GM11168 (cell line): ENCODE measurements around the gene SEMA6B.
"Not testable (repeated sequence)": the region's sequence is repeated elsewhere in the genome, so short reads cannot be mapped to it uniquely, and the experiment has no call there.

Experiments used
- in situ Hi-C: fragments of 300-500 bp; cut with MboI; formaldehyde crosslinking; loops from one replicate; pipeline ENCODE4 v1.12.0; 2022; ENCODE audit warnings: low sequenced_read_pairs; ENCODE audit not compliant: unreplicated experiment

Gene SEMA6B, protein sequence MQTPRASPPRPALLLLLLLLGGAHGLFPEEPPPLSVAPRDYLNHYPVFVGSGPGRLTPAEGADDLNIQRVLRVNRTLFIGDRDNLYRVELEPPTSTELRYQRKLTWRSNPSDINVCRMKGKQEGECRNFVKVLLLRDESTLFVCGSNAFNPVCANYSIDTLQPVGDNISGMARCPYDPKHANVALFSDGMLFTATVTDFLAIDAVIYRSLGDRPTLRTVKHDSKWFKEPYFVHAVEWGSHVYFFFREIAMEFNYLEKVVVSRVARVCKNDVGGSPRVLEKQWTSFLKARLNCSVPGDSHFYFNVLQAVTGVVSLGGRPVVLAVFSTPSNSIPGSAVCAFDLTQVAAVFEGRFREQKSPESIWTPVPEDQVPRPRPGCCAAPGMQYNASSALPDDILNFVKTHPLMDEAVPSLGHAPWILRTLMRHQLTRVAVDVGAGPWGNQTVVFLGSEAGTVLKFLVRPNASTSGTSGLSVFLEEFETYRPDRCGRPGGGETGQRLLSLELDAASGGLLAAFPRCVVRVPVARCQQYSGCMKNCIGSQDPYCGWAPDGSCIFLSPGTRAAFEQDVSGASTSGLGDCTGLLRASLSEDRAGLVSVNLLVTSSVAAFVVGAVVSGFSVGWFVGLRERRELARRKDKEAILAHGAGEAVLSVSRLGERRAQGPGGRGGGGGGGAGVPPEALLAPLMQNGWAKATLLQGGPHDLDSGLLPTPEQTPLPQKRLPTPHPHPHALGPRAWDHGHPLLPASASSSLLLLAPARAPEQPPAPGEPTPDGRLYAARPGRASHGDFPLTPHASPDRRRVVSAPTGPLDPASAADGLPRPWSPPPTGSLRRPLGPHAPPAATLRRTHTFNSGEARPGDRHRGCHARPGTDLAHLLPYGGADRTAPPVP

DNA sequence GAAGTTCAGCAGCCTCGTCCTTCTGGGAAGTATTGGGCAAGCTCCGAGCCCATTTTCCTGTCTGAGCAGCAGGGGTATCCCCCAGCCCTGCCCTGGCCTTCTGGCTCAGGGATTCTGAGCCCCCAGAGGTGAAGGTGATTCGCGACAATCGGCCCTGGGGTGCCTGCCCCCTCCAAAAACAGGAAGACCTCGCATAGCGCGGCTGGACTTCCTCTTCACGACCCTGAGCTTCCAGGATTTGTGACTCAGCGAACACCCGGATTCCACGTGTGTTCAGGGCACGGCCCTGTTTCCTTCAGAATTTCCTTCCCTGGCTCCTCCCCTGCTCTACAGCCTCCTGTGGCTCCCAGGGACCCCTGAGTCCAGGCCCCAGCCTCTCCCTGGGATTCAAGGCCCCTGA lies at the start of gene SEMA6B:
Gene SEMA6B, minus strand, starts transcription at position 116 of the 400 bp plus-strand sequence. CDS start 1,227 bp downstream, outside the sequence.
- in situ Hi-C loops, result no loop called here

DNA sequence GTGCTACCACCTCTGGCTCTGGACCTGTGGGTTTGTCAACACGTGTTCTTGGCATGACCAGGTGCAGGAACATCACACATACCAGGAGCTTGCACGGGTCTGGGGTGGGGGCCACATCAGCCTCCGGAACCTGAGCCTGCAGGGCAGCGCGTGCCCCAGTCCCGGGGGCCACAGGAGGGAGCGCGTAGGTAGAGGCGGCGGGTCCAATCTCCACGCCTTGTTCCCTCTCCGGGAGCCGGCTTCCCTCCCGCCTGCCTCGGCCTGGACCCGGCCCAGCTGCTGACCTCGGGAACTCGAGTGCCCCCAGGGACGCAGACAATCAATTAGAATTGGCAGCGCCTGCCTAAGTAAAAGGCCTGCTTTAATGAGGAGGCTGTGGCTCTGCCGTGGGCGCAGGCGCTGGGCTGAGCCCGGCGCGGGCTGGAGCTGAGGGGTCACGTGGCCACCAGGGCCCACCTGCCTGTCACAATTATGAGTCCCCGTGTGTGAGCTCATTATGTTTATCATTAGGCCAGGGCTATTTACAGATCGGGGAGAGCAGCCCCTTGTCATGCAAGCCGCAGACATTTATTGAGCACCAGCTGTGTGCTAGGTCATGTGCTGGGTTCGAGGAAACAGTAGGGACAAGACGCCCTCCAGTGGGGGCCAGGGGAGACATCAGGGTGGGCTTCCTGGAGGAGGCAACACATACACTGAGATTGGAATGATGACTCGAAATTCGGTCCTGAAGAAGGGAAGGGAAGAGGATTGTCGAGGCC lies 47.6 kb upstream of the SEMA6B start:
- in situ Hi-C loops, result no loop called here

DNA sequence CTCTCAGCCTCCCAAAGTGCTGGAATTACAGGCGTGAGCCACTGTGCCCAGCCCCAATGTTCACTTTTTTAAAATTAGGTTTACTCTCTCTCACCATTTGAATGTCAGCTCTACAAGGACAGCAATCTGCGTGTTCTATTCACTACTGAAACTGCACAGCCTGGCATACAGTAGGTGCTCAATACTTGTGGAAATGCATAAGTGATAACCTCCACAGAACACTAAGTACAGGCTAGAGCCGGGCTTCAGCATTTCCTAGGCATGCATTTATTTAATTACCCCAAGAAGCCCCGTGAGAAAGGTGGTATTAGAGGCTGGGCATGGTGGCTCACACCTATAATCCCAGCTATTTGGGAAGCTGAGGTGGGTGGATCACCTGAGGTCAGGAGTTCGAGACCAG lies 46.7 kb upstream of the SEMA6B start:
- in situ Hi-C loops, result no loop called here

DNA sequence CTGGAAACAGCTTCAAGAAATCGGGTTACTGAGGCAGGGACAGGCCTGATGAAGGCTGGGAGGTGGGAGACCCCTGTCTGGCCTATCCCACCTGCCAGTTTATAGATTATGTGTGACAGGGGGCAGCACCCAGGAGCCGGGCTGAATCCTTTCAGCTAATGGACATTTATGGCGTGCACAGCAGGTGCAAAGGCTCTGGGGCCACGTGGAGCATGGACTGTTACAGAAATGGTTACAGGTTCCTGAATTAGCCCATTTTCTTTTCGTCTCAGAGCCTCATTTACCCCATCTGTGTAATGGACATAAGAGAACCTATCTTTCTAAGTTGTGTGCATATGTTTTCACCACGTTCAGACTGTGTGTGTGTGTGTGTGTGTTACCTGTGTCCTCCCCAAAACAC lies 45.4 kb upstream of the SEMA6B start:
- in situ Hi-C loops, result no loop called here

DNA sequence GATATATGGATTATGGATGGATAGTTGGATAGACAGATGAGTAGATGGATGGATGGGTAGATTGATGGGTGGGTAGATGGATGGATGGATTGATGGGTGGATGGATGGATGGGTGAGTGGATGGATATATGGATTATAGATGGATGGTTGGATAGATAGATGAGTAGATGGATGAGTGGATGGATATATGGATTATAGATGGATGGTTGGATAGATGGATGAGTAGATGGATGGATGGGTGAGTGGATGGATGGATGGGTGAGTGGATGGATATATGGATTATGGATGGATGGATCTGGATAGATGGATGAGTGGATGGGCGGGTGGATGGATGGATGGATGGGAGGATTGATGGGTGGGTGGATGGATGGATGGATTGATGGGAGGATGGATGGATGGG lies 43.4 kb upstream of the SEMA6B start:
- in situ Hi-C loops, result no loop called here

DNA sequence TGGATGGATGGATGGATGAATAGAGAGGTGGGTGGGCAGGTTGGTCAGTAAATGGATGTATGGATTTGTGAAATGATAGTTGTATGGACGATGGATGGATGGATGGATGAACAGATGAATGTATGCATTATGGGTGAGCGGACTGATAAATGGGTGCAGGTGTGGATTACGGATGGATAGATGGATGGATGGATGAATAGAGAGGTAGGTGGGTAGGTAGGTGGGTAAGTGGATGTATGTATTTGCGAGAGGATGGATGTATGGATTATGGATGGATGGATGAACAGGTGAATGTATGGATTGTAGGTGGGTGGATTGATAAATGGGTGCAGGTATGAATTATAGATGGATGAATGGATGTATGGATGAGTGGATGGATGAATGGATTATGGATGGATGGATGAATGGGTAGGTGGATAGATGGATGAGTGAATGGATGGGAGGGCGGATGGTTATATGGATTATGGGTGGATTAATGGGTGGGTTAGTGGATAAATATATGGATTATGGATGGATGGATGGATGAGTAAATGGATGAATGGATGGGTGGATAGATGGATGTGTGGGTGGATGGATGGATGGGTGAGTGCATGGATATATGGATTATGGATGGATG lies 42.8 kb upstream of the SEMA6B start:
- in situ Hi-C loops, result no loop called here

DNA sequence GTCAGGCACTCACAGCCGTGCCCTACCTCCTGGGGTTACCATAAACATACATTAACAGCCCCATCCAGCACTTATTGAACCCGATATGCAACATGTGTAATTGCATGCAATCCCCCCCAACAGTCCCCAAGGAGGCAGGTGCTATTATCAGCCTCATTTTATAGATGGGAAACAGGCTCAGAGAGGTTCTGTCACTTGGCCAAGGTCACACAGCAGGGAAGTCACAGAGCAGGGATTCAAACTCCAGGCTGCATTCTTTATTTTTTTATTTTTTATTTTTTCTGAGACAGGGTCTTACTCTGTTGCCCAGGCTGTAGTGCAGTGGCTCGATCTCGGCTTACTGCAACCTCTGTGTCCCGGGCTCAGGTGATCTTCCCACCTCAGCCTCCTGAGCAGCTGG lies 41.4 kb upstream of the SEMA6B start:
- in situ Hi-C loops, result no loop called here

DNA sequence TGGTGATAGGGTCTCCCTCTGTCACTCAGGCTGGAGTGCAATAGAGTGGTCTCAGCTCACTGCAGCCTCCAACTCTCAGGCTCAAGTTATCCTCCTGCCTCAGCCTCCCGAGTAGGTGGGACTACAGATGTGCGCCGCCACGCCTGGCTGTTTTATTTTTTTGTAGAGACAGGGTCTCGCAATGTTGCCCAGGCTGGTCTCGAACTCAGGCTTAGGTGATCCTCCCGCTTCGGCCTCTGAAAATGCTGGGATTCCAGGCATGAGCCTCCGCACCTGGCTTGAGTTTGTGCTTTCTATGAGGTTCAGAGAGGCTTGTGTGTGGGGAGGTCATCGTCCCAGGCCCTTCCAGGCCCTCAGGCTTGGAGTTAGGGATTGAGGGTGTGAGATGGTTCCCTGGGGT lies 40.6 kb upstream of the SEMA6B start:
- in situ Hi-C loops, result no loop called here

DNA sequence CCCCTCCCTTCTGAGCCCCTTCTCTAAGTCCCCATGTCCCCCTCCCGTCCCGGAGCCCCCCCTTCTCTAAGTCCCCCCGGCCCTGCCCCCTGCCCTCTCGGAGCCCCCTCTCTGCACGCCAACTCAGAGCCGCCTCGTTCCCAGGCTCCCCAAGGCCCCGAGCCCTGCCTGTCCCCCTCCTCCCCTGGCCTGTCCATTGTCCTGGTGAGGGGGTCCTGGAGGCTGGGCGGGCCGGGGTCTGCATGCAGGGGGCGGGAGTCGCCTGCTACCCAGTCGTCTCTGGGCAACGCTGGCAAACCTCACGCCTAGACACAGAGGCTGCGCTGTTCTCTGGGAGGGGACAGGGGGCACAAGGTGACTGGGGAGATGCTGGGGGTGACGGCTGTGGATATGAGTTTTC lies 39.2 kb upstream of the SEMA6B start:
- in situ Hi-C loops, result no loop called here

DNA sequence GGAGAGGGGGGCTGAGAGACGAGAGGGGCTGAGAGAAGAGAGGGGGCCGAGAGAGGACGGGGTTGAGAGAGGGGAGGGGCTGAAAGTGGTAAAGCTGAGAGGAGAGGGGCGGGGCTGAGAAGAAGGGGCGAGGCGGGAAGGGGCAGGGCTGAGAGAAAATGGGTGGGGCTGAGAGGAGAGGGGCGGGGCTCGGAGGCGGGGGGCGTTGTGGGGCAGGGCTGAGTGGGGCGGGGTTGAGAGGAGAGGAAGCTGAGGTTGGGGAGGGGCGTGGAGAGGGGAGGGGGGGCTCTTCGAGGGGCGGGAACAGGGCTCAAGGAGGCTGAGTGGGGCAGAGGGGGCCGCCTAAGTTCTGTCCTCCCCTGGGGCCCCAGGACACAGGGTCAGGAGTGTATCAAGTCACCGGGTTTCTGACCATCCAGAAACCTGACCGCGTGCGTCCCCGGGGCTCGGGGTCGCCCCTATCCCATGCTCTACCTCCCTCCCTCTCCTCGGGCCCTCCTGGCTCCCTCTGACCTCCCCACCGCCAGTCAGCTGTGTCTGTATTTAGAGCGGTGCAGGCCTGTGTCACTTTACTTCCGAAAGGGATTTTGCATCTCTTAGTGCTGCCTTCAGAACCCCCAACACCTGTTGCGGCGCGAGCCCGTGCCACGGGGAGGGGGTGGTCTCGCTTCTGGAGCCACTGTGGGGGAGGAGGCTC lies 38.6 kb upstream of the SEMA6B start:
- in situ Hi-C loops, result no loop called here

DNA sequence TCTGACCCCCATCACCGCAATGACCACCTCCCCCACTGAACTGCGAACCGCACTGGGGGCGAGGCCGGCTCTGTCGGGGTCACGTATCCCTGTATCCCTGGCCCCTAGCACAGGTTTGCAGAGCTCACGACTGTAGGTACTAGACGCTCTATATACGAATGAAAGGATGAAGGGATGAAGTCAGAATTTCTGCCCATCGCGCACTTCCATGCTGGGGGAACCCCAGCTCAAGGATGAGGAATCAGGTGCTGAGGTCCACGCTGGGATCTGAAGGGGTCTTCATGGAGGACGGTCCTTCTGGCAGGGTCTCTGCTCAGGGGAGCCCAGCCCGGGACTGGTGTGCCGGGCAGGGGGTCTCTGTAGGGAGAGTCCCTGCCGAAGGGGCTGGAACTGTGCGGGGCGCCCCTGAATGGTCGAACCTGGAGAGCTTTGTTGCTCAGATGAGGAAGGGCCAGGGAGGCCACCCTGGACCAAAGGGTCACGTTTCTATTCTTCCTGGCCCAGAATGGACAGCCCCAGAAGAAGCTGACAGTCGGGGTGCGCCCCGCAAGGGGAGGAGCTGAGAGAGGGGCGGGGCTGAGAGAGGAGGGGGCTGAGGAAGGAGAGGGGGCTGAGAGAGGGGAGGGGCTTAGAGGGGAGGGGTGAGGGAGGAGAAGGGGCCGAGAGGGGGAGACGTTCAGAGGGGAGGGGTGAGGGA lies 37.9 kb upstream of the SEMA6B start:
- in situ Hi-C loops, result no loop called here

DNA sequence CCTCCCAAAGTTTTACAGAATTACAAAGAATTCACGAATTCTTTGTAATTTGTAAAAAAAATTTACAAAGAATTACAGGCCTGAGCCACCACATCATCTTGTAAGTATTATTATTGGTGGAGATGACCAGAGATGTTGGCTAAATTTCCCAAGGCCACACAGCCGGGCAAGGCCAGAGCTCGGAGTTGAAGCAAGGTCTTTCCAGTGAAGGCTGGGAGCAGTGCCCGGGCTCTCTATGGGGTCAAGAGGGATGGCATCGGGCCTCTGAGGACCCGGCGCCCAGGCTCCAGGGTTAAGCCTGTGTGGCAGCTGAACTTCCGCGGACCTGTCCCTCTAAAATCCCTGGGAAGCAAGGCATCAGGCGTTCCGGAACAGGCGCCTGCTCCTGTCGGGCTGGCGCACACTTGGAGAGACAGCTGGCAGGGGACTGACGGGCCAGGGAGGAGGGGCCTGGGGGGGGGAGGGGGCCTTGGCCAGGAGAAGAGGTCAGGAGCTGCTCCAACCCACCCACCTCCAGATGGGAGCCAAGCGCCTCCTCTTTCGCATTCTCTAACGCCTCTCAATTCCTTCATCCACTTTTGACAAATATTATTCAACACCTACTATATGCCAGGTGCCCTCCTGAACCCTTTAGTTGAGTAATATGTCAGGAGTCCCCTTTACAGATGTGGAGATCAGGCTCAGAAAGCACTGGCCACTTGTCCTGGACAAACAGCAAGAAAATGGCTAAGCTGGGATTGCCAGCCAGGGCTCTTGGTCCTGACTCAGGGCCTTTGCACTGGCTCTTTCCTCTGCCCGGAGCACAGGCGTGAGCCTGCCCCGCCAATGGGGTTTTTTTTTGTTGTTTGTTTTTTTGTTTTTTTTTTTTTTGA lies 36.8 kb upstream of the SEMA6B start:
- in situ Hi-C loops, result no loop called here

DNA sequence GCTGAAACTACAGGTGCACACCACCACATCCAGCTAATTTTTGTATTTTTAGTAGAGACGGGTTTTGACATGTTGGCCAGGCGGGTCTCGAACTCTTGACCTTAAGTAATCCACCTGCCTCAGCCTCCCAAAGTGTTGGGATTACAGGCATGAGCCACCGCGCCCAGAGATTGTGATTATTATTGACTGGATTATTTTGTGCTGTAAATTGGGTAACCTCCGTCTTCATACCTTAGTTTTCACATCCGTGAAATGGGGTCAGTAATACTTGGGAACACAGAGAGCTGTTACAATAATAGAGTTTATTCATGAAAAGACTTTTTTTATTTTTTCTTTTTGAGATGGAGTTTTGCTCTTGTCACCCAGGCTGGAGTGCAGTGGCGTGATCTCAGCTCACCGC lies 35.7 kb upstream of the SEMA6B start:
- in situ Hi-C loops, result not testable (repeated sequence)

DNA sequence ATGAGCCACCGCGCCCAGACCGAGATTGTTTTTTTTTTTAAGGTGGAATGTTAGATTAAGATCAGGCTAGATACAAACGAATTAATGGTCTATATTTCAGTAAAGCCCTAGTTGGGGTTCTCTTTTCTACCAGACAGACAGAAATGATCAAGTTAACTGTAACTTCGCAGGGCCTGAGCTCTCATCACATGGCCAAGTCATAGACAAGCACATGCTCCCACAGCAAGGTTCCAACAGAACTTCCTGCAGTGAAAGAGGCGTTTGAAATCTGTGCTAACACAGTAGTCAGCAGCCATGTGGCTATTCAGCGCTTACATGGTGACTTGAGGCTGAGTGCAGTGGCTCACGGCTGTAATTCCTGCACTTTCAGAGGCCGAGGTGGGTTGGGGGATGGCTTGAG lies 34.7 kb upstream of the SEMA6B start:
- in situ Hi-C loops, result no loop called here

DNA sequence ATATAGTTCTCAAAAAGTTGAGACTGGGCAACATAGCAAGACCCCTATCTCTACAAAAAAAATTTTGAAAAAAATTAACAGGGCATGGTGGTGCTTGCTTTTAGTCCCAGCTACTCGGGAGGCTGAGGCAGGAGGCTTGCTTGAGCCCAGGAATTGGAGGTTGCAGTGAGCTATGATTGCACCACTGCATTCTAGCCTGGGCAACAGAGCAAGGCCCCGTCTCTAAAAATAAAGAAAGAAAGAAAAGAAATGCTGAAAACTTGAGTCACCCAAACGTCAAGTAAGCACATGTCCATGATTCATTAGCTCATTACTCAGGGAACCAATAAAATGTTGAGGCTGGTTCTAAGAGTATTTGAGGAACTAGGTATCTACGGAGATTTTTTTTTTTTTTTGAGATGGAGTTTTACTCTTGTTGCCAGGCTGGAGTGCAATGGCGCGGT lies 33.9 kb upstream of the SEMA6B start:
- in situ Hi-C loops, result no loop called here

DNA sequence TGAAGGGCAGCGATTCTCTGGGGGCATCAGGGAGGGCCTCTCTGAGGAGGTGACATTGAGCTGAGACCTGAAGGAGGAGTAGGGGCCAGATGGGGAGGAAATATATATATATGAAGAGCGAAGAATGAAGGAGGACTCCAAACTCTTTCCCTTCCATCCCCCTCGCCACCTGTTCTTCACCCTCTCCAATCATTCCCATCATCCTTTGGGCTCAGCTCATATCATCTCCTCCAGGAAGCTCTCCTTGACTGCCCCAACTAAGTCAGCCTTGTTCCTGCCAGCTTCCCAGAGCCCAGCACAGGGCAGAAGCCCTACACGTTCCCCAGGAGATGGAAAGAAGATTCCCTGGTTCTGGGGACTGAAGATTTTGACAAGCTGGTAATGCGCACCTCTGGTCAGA lies 33.0 kb upstream of the SEMA6B start:
- in situ Hi-C loops, result no loop called here

DNA sequence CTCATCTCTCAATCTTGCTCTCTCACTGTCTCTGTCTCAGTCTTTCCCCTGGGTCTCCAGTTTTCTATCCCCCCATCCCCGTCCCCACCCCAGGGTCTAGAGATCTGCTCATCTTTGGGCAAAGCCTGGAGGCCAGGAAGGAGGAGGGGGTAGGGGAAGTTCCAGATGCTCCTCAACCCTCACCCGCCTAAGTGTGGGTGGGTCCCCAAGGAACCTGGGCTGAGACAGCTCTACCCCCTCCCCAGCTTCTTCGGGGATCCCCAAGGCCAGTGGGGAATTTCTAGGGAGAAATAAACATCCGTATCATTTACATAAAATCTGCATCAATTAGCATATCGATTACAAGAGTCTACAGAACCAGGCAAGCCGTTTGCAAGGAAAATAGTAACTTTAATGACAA lies 31.8 kb upstream of the SEMA6B start:
- in situ Hi-C loops, result no loop called here

DNA sequence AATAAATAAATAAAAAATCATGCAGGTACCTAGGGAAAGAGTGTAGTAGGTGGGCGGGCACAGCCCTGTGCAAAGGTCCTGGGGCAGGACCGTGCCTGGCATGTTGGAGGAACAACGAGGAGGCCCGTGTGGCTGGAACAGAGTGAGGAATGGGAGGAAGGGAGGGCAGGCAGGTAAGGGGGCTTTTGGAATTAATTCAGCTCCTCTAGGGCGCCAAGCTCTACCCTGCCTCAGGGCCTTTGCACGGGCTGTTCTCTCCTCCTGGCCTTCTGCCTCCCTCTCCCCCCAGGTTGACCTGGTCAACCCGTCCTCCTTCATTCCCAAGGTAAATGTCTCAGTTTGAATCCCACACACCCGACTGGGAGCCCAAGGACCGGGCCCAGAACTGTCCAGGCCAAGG lies 31.1 kb upstream of the SEMA6B start:
- in situ Hi-C loops, result no loop called here
